HG03196 (cell line): ENCODE measurements around the gene PLPP4.
A peak's percentile ranks its signal among the peaks of the same experiment; 100 is the strongest.

Source experiments
- ATAC-seq: cut with Tn5 transposase; IDR thresholded peaks from one replicate; pipeline ENCODE4 v1.9.1; 2021; ENCODE audit not compliant: unreplicated experiment

PLPP4 gene

DNA sequence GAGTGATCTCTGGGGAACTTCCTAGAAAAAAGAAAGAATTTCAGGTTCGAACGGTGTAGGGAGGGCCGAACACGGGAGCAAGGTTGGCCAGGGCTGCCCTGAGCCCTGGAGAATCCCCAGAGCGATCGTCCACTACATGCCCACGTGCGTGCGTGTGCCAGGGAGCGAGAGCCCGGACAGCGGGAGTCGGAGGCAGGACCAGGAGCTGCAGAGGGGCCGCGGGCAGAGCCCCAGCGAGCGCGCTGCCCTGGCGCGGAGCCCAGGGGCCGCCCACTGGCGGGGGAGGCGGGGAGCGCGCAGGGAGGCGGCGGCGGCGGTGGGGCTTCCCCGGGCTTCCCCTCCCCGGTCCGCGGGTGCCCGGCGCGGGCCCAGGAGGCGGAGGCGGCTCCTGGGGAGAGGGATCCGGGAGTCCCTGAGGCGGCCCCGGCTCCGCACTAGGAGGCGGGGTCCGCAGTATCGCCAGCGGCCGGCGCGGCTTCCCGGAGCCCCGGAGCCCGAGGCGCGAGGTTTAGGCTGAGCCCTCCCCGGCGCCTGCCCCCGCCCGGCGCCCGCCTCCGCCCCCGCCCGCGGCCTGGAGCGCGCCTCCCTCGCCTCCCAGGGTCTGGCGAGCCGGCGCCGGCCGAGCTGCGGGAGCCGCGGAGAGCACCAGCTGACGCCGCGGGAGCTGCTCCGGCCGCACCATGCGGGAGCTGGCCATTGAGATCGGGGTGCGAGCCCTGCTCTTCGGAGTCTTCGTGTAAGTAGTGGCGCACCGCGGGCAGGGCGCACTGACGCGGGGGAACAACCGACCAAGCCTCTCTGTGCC, at the start of gene PLPP4:
Gene PLPP4 (plus strand): TSS at position 602 of the 805 bp plus-strand sequence. CDS start 79 bp downstream, at position 681.
- ATAC-seq: no peak

DNA sequence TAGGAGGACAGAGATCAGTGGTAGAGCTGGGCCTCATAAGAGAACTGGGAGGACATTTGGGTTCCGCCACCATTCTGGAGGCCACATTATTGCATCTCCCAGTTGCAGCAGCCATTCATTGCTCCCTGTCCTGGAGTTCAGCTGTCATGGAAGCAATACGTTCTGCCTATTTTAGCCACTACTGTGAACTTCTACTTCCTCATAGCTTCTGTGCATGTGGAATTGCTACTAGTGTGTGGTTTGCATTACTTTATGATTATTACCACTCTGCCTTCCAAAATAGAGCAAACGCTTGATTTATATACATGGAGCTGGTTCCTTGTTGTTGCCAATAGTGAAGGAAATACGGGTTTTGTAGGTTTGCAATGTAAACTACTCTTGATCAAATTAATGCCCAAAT, 47.2 kb upstream of the PLPP4 start:
- no peak for ATAC-seq

GRCh38 chr10:120414946-120415345, 42.1 kb upstream of the PLPP4 start:
- ATAC-seq: no peak

DNA sequence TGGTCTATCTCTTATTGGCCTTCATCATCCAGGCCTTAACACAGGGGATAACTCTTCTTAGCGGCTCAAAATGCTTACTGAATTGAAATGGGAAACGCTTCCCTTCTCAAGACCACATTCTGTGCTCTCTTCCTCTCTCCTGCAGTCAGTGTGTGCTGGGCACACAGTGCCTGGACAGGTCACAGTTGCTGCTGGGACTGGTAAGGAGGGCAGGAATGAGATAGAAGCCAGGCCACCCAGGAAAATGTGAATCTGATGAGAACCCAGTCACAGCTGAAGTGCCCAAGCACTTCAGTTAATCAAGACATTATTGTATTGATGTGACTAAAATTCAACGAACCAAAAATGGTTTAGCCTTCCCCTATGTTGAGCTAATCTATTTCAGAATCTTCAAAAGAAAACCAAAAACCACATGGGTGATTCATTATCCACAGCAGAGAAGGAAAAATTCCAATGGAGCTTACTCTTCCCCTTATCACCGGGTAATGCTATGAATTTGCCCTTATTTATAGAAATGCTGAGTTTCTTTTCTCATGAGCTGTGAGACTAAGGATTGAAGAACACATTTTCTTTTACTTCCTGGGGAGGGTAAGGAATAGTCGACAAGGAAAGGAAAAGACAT, 41.2 kb upstream of the PLPP4 start:
- no peak for ATAC-seq

- ATAC-seq: no peak
Measured at GRCh38 chr10:120420421-120420820, 36.6 kb upstream of the PLPP4 start.

DNA sequence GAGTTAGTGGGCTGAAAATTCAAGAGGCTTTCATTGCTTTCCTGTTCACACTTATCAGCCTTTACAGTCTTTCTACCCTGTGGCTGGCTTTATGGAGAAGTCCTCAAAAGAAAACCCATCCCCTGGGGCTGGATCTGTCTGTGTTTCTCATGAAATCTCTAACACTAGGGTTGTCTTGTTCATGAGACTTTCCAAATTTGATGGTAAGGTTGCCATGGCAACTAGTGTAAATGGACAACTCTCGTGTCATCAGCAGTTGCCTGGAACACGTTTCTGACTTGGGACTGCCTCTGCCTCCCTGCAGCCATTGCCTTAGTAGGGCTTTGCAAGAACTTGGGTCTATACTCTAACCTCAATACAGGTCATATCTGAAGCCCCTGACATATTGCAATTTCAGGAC, 35.8 kb upstream of the PLPP4 start:
- no peak for ATAC-seq

- no peak for ATAC-seq
Measured at GRCh38 chr10:120422457-120422856, 34.6 kb upstream of the PLPP4 start.

DNA sequence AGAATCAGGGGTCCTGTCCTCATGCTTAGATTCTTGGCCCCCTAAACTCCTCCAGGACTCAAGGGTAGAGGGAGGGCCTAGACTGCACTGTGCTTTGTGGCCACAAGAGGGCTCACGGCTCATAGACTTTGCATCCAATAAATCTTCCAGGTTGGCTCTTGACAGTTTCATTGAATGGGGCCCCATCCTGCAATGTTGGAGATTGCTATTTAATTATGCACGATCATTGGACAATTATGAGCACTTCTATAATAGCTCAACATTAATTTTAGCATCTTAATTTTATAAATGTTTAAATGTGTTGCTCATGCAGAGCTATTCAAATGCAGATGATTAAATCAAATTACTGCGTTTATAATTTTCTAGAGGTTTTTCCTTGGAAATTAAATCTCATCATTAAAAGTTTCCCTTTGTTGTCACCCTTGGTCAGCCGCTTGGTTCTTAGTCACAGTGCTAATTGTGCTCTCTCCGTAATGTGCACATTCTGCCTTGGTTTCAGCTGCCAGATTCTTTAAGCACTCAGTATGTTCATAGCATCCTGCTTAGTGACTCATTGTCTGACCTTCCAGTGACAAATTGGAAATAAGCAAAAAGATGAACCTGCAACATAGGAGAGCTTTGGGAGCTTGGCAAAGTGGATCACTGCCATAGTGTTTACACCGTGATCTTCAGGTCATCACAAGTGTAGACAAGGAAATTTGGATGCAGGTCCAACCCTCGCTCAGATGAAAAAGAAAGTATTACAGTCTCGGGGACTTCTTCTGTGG, 33.4 kb upstream of the PLPP4 start:
- ATAC-seq: peak; percentile 64

- no peak for ATAC-seq
Measured at GRCh38 chr10:120424198-120424464, 32.9 kb upstream of the PLPP4 start.

- ATAC-seq: no peak
Measured at GRCh38 chr10:120426306-120426705, 30.7 kb upstream of the PLPP4 start.

DNA sequence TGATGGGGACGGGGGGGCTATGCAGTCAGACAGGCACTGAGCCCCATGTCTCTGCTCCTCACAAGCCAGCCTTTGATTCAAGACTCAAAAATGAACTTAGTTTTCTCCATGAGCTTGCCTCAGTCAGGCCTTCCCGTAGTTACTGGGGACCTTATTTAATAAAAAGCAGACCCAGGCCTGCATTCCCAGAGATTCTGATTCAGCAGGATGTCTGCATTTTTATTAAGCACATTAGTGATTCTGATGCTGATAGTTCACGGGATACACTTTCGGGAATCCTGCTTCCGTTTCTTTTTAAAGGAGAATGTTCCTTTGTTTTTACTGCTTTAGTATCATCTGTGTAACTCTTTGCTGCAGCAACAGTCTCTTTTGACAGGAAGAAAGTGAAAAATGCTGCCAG, 28.3 kb upstream of the PLPP4 start:
- no peak for ATAC-seq

DNA sequence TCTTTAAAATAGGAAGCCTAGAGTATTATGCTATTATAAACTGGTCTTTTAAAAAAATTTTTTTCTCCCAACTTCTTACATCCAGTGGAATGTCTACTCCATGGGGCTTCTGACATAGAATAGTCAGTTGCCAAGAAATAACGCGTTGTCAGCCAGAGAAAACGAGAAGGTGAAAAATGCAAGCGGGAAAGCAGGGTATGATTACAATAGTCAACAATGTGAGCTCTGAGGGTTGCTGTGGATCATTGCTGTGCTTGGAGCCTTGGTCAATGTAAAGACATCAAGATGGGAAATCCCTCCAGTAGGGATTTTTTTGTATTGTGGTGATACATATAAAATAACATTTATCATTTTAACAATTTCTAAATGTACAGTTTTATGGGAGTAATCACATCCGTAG, 27.6 kb upstream of the PLPP4 start:
- ATAC-seq: no peak

DNA sequence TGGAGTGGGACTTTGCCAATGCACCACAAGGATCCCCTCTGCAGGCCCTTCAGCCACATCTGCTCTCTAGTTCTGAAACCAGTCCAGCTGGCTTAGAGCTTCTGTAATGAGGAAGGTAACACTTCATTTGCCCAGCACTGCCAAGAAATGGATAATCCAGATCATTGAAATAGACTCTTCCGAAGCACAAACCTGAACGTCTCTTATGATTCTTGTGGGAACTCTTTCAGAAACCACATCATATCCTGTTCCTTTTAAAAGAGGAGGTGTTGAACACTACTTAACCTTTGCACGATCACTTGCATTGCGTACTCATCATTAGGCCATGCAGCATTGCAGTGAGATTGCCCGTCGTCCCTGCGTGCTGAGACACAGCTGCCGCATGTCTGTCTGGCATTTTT, 25.8 kb upstream of the PLPP4 start:
- ATAC-seq: no peak

DNA sequence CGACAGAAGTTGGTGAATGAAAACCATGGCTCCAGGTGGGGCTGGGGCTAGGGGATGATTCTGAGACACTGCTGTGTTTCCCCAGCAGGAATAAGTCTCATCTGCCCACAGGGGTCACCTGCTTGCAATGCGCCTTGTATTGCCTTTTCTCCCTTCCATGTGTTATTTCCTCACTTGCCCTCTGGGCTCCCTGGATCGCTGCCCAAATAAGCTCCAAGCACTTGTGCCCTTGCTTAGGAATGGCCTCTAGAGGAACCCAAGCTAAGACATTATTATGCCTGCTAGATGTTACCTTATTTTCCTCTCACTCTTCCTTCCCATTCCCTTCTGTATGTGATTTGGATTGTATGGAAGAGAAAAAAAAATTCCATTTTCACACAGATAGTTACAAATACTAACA, 24.8 kb upstream of the PLPP4 start:
- no peak for ATAC-seq

DNA sequence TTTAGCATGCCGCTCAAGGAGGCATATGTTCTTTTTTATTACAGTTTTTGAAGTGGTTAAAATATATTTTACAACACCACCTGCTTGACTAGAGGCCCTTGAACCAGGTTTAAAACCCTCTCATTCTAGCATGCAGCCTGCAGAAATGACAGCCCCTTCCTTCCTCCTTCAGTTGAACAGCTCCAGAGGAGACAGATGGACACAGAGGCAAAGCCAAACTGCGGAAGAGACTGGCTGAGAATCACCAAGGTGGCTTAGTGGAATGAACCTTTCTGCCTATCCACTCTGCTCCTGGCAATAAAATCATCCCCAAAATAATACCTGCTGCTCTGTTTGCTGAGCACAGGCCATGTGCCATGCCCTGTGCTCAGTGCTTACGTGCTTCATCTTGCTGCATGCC, 23.9 kb upstream of the PLPP4 start:
- no peak for ATAC-seq

- no peak for ATAC-seq
Measured at GRCh38 chr10:120436439-120437112, 20.5 kb upstream of the PLPP4 start.

DNA sequence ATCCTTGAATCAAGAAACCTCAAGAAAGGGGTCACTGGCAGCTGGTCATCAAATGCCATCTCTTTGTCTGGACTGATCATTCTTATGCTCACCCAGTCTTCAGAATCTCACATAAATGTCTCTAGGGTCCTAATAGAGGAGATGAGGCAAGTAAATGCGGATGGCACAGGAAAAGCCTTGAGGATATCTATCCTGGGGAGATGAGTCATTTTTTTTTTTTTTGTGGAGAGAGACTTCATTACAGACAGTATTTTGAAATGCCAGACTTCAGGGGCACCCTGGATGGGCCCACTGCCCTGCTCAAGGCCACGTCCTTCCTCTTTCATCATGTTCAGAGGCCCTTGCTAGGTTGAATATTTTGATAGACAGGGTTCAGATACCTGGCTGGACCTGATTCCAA, 19.5 kb upstream of the PLPP4 start:
- ATAC-seq: no peak

DNA sequence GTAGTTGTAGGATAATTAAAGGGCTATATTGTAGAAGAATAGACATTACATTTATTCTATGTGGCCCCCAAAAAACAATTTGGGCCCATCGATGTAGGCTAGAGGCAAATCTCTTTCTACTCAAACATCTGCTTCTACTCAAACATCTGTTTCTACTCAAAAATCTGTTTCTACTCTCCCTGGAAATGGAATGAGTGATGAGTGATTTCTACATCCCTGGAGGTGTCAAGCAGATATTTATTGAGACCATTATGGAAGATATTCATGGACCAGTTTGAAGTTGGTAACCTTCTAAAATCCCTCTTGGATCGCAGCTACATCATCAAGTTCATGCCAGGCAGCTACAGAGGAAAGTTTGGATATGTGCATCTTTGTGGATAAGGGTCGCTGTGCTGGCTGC, 5.1 kb upstream of the PLPP4 start:
- ATAC-seq: no peak

- no peak for ATAC-seq
Measured at GRCh38 chr10:120453319-120453718, 3.7 kb upstream of the PLPP4 start.

- ATAC-seq: no peak
Measured at GRCh38 chr10:120453886-120454285, 3.1 kb upstream of the PLPP4 start.

DNA sequence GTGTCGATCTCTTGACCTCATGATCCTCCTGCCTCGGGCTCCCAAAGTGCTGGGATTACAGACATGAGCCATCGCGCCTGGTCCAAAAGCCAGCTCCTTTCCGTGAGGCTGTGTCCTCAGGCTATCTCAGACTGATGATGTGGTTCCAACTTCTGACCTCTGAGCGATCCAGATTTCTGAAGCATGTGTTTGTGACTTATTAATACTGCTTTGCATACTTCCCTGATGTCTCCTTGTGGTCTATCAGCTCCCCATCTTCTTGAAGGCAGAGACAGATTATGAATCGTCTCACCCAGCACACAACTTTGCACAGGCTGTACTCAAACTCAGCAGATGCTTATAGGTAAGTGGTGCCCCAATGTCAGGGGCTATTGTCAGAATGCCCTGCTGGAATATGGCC, 2.0 kb upstream of the PLPP4 start:
- ATAC-seq: no peak

DNA sequence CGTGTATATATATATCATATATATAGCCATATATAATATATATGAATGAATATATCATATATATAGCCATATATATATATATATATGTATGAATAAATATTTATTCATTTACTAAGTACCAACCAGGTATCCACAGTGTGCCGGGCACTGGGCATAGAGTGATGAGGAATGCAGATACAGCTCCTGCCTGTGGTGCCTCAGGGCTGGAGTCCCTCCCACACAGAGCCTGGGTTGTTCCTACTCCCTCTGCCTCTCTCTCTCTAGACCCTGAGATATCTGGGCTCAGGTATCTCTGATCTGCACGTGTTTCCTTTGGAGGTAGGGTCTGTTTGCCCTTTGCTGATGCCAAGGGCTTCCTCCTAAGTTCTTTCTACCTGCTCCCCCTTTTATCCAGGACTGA, 1.4 kb upstream of the PLPP4 start:
- ATAC-seq: no peak
